A549 (cell line): Measurements from ENCODE around the gene HRK.

ENCODE experiments used
- CEBPB ChIP-seq, 2 experiments: fragments of >200 bp in 1 of 2; sonication (Bioruptor Twin) in 1 of 2; formaldehyde crosslinking in 1 of 2; IDR thresholded peaks; 2 replicates each; pipeline ENCODE4 v1.6.1; 2012 to 2016
- CHD2 ChIP-seq: fragments of 150-350 bp; IDR thresholded peaks from 2 replicates; pipeline ENCODE4 v1.6.1; 2014; ENCODE audit warnings: low read length; ENCODE audit not compliant: partially characterized antibody
- CTCF ChIP-seq: fragments of >200 bp; sonication (Bioruptor Twin); formaldehyde crosslinking; IDR thresholded peaks from 3 replicates; pipeline ENCODE4 v1.5.1; 2016
- EP300 ChIP-seq, 2 experiments: fragments of >200 bp; sonication (Bioruptor Twin); formaldehyde crosslinking; IDR thresholded peaks; 2 replicates in 1 of 2; 3 replicates in 1 of 2; pipeline ENCODE4 v1.6.1; 2016 to 2017
- MYC ChIP-seq: IDR thresholded peaks from 2 replicates; pipeline ENCODE4 v1.6.1; 2012; ENCODE audit warnings: mild to moderate bottlenecking, inconsistent platforms, low read length, improper control_type of control experiment, borderline replicate concordance
- POLR2A ChIP-seq: IDR thresholded peaks from 2 replicates; pipeline ENCODE4 v1.6.1; 2012; ENCODE audit warnings: mild to moderate bottlenecking, low read length
- SREBF2 ChIP-seq: fragments of 450-650 bp; IDR thresholded peaks from 2 replicates; pipeline ENCODE4 v1.6.1; 2014; ENCODE audit warnings: mild to moderate bottlenecking, moderate library complexity
- TF ChIP-seq, protein P1 (sequence below): IDR thresholded peaks from 2 replicates; pipeline ENCODE4 v1.6.1; 2012
- TF ChIP-seq, protein P2 (sequence below): fragments of 200-600 bp; sonication (generic); IDR thresholded peaks from 2 replicates; pipeline ENCODE4 v1.6.1; 2016; ENCODE audit warnings: antibody characterized with exemption, mild to moderate bottlenecking, moderate library complexity
- TF ChIP-seq, protein P3 (sequence below): fragments of 150-350 bp; IDR thresholded peaks from 2 replicates; pipeline ENCODE4 v1.6.1; 2014; ENCODE audit warnings: low read depth, mild to moderate bottlenecking, low read length
- TF ChIP-seq, protein P4 (sequence below): fragments of 450-650 bp; IDR thresholded peaks from 2 replicates; pipeline ENCODE4 v1.6.1; 2014; ENCODE audit warnings: antibody characterized with exemption

- TF ChIP-seq POLR2A (no peak), CTCF (no peak), EP300 (IDR thresholded peaks at IDR 0.05) (no peak), CHD2 (no peak), SREBF2 (no peak), MYC (no peak), CEBPB (IDR thresholded peaks at IDR 0.05) (no peak)
- TF ChIP-seq, protein P1, sequence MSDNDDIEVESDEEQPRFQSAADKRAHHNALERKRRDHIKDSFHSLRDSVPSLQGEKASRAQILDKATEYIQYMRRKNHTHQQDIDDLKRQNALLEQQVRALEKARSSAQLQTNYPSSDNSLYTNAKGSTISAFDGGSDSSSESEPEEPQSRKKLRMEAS: no peak
- TF ChIP-seq, protein P2, sequence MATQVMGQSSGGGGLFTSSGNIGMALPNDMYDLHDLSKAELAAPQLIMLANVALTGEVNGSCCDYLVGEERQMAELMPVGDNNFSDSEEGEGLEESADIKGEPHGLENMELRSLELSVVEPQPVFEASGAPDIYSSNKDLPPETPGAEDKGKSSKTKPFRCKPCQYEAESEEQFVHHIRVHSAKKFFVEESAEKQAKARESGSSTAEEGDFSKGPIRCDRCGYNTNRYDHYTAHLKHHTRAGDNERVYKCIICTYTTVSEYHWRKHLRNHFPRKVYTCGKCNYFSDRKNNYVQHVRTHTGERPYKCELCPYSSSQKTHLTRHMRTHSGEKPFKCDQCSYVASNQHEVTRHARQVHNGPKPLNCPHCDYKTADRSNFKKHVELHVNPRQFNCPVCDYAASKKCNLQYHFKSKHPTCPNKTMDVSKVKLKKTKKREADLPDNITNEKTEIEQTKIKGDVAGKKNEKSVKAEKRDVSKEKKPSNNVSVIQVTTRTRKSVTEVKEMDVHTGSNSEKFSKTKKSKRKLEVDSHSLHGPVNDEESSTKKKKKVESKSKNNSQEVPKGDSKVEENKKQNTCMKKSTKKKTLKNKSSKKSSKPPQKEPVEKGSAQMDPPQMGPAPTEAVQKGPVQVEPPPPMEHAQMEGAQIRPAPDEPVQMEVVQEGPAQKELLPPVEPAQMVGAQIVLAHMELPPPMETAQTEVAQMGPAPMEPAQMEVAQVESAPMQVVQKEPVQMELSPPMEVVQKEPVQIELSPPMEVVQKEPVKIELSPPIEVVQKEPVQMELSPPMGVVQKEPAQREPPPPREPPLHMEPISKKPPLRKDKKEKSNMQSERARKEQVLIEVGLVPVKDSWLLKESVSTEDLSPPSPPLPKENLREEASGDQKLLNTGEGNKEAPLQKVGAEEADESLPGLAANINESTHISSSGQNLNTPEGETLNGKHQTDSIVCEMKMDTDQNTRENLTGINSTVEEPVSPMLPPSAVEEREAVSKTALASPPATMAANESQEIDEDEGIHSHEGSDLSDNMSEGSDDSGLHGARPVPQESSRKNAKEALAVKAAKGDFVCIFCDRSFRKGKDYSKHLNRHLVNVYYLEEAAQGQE: no peak
- TF ChIP-seq, protein P3, sequence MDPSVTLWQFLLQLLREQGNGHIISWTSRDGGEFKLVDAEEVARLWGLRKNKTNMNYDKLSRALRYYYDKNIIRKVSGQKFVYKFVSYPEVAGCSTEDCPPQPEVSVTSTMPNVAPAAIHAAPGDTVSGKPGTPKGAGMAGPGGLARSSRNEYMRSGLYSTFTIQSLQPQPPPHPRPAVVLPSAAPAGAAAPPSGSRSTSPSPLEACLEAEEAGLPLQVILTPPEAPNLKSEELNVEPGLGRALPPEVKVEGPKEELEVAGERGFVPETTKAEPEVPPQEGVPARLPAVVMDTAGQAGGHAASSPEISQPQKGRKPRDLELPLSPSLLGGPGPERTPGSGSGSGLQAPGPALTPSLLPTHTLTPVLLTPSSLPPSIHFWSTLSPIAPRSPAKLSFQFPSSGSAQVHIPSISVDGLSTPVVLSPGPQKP: no peak
- TF ChIP-seq, protein P4, sequence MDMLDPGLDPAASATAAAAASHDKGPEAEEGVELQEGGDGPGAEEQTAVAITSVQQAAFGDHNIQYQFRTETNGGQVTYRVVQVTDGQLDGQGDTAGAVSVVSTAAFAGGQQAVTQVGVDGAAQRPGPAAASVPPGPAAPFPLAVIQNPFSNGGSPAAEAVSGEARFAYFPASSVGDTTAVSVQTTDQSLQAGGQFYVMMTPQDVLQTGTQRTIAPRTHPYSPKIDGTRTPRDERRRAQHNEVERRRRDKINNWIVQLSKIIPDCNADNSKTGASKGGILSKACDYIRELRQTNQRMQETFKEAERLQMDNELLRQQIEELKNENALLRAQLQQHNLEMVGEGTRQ: no peak
These were observed 39.7 kb upstream of the HRK start for GRCh38 chr12:116920939-116921338.
